GM12878 (cell line): ENCODE data around the gene ADCY2. TPM values are rescaled to one million over a fixed set of nuclear protein-coding genes. Genes with fewer than 3 reads are reported as not detected.

Experiments used
- ATAC-seq: fragments of 200-7000 bp; cut with Tn5 transposase; 3 replicates; pipeline ENCODE4 v1.9.1; 2020; ENCODE audit warnings: mild to moderate bottlenecking, moderate library complexity
- BruUV-seq: library from RNA; stranded (reverse); fragments of 400-500 nt; replicated peaks from 2 replicates; lab custom pipeline; 2021; lab: Mats Ljungman, UMichigan
- CTCF ChIA-PET: fragments of 300-600 bp; sonication (Branson Sonifier 250); formaldehyde crosslinking; extraction: SDS; loops from one replicate; lab custom pipeline; 2021; ENCODE audit warnings: inconsistent platforms; lab: Yijun Ruan, JAX
- POLR2A ChIA-PET: fragments of 350-600 bp; formaldehyde crosslinking; extraction: SDS; loops from one replicate; lab custom pipeline; 2021; ENCODE audit warnings: inconsistent platforms; lab: Charles Lee
- RAD21 ChIA-PET: fragments of 300-600 bp; sonication (Branson Sonifier 250); formaldehyde crosslinking; loops from one replicate; lab custom pipeline; 2023; ENCODE audit warnings: antibody characterized with exemption; ENCODE audit not compliant: unreplicated experiment; lab: Charles Lee
- SMC1A ChIA-PET: fragments of 300-600 bp; sonication (Branson Sonifier 250); formaldehyde crosslinking; loops from one replicate; lab custom pipeline; 2023; ENCODE audit not compliant: unreplicated experiment, uncharacterized antibody; lab: Charles Lee
- DNase-seq: peaks from one replicate; pipeline ENCODE4 v3.0.0-alpha.2; 2011; ENCODE audit warnings: low read depth, low spot score
- FAIRE-seq: peaks from 3 replicates; lab custom pipeline; 2011; peaks lifted over from hg19 to GRCh38; lab: Jason Lieb, UNC
- H2AFZ ChIP-seq: 2 replicates; pipeline ENCODE4 v1.6.0; 2011; ENCODE audit warnings: low read depth, low read length, control low read depth; ENCODE audit not compliant: control insufficient read depth
- H3K27ac ChIP-seq: 2 replicates; pipeline ENCODE4 v1.5.1; 2011; ENCODE audit warnings: control low read depth; ENCODE audit not compliant: control insufficient read depth, insufficient read depth
- H3K27me3 ChIP-seq, 2 experiments: replicated peaks in 1 of 2; 2 replicates each; pipeline versions ENCODE4 v1.6.0 to v1.6.1; 2011; ENCODE audit warnings: low read length in 1 of 2; ENCODE audit not compliant: control insufficient read depth in 2 of 2, insufficient read depth in 2 of 2
- H3K36me3 ChIP-seq, 2 experiments: 2 replicates each; pipeline ENCODE4 v1.5.1; 2011; ENCODE audit warnings: low read length in 1 of 2; ENCODE audit not compliant: control insufficient read depth in 2 of 2, insufficient read depth in 2 of 2
- H3K4me1 ChIP-seq: 2 replicates; pipeline ENCODE4 v1.6.1; 2011; ENCODE audit warnings: mild to moderate bottlenecking, low read length, moderate library complexity, mixed read lengths; ENCODE audit not compliant: control insufficient read depth, insufficient read depth
- H3K4me2 ChIP-seq: 2 replicates; pipeline ENCODE4 v1.6.0; 2011; ENCODE audit warnings: control low read depth; ENCODE audit not compliant: control insufficient read depth, insufficient read depth
- H3K4me3 ChIP-seq: fragments of 200-600 bp; sonication (generic); 2 replicates; pipeline ENCODE4 v1.5.1; 2016
- H3K79me2 ChIP-seq: 2 replicates; pipeline ENCODE4 v1.6.0; 2011; ENCODE audit warnings: low read length; ENCODE audit not compliant: control insufficient read depth, insufficient read depth
- H3K9ac ChIP-seq: 2 replicates; pipeline ENCODE4 v1.8.0; 2011; ENCODE audit warnings: low read length, control low read depth, mixed read lengths; ENCODE audit not compliant: control insufficient read depth, insufficient read depth
- H3K9me3 ChIP-seq: replicated peaks from 3 replicates; pipeline ENCODE4 v1.5.1; 2011; ENCODE audit warnings: mild to moderate bottlenecking, low read length; ENCODE audit not compliant: control insufficient read depth, insufficient read depth
- H4K20me1 ChIP-seq: 2 replicates; pipeline ENCODE4 v1.6.0; 2011; ENCODE audit not compliant: control insufficient read depth, insufficient read depth
- EP300 ChIP-seq, 2 experiments: fragments of 150-350 bp in 1 of 2; IDR thresholded peaks; 2 replicates each; pipeline ENCODE4 v1.6.1; 2011 to 2012; ENCODE audit warnings: low read depth in 2 of 2, low read length in 2 of 2, borderline replicate concordance in 1 of 2, improper control_type of control experiment in 1 of 2, inconsistent platforms in 1 of 2; ENCODE audit not compliant: control insufficient read depth in 1 of 2
- IRF4 ChIP-seq: IDR thresholded peaks from 2 replicates; pipeline ENCODE4 v1.6.1; 2011; ENCODE audit warnings: low read depth, low read length
- SIX5 ChIP-seq: IDR thresholded peaks from 2 replicates; pipeline ENCODE4 v1.6.1; 2011; ENCODE audit warnings: mild to moderate bottlenecking, low read depth, low read length, moderate library complexity; ENCODE audit not compliant: severe bottlenecking
- SMC3 ChIP-seq: IDR thresholded peaks from 2 replicates; pipeline ENCODE4 v1.6.1; 2011; ENCODE audit warnings: low read length, improper control_type of control experiment, borderline replicate concordance
- ZNF622 ChIP-seq: fragments of 450-650 bp; IDR thresholded peaks from 2 replicates; pipeline ENCODE4 v1.6.1; 2017; ENCODE audit warnings: mild to moderate bottlenecking, inconsistent platforms
- WGBS: methylation state at CpG from one replicate; pipeline ENCODE4 v1.1.6; 2016; ENCODE audit warnings: low lambda C conversion rate; ENCODE audit not compliant: insufficient replicate concordance, insufficient coverage; ENCODE audit errors: missing lambda C conversion rate; 5-methylcytosine and 5-hydroxymethylcytosine counted together
- in situ Hi-C: fragments of 300-500 bp; cut with MboI; formaldehyde crosslinking; loops from 9 replicates; pipeline ENCODE4 v1.14.3; 2018; ENCODE audit warnings: mixed read lengths
- intact Hi-C: fragments of 100-400 bp; cut with micrococcal nuclease; formaldehyde crosslinking; loops from one replicate; pipeline ENCODE4 v1.14.2; 2022; ENCODE audit not compliant: unreplicated experiment
- polyA plus RNA-seq, 11 experiments: library from polyadenylated mRNA; depleted of rRNA in 4 of 11; unstranded in 6 of 11; stranded (reverse) in 5 of 11; fragments of >200 nt; fragmentation: Nextera tagmentation in 4 of 11; fragmentation: Illumina TruSeq in 1 of 11; extraction: Ambion mirVana in 4 of 11; extraction: Trizol in 1 of 11; gene quantifications; 1 replicate in 1 of 11; 2 replicates in 10 of 11; pipeline versions ENCODE4 v1.2.1 to v1.2.3, GENCODE V29; 2011 to 2016; ENCODE audit warnings: inconsistent platforms in 2 of 11, missing spikeins in 2 of 11, low read depth in 1 of 11
- total RNA-seq, 4 experiments: library from RNA; depleted of rRNA in 3 of 4; stranded (reverse); fragments of >200 nt in 3 of 4; fragmentation: Illumina TruSeq in 1 of 4; extraction: Trizol in 1 of 4; gene quantifications; 2 replicates each; pipeline versions ENCODE4 v1.2.1 to v1.2.3, GENCODE V29; 2013 to 2021
- TF ChIP-seq, protein P1 (sequence below), 3 experiments: IDR thresholded peaks in 2 of 3; conservative IDR thresholded peaks in 1 of 3; 2 replicates each; pipeline ENCODE4 v1.5.1; 2011; ENCODE audit warnings: low read depth in 3 of 3, low read length in 3 of 3, mild to moderate bottlenecking in 3 of 3, control low read depth in 2 of 3, moderate library complexity in 2 of 3, inconsistent platforms in 1 of 3, mixed read lengths in 1 of 3; ENCODE audit not compliant: control insufficient read depth in 2 of 3, insufficient read depth in 1 of 3; ENCODE audit errors: extremely low read depth in 1 of 3
- TF ChIP-seq, protein P2 (sequence below): fragments of 450-650 bp; IDR thresholded peaks from 2 replicates; pipeline ENCODE4 v1.6.1; 2017; ENCODE audit warnings: mild to moderate bottlenecking, moderate library complexity
- TF ChIP-seq, protein P3 (sequence below): fragments of 450-650 bp; IDR thresholded peaks from 2 replicates; pipeline ENCODE4 v1.6.1; 2017; ENCODE audit warnings: borderline replicate concordance
- TF ChIP-seq, protein P4 (sequence below): IDR thresholded peaks from 2 replicates; pipeline ENCODE4 v1.6.1; 2012; ENCODE audit warnings: low read depth, low read length, improper control_type of control experiment

Gene ADCY2
- total and polyA plus RNA-seq, 10 of the 15 experiments (the other 5 are each of a cell fraction or from before 2014, with no cell fraction given) = 0.07 to 0.26 TPM; not detected in 8

DNA sequence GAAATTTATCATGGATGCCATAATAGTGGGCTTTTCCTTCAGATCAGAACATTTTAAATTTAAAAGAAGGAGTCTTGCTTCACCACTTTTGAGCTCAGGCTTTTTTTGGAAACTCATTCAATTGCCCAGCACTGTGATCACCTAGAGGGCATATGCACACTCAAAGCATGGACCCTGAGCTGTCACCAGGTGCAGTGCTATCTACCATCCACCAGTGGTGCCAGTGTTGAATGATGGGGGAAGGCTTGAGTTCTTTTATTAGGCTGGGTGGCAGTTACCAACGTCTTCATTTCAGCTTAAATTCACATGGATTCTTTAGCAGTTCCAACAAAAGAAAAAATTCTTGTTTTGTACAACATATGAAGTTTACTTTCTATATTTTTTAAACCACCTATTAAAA lies 290.9 kb downstream of the ADCY2 start:
- Histone ChIP-seq H3K36me3 (no peaks in the 10 kb centered on the region), H3K79me2 (no peaks in the 10 kb centered on the region), H3K9me3 (no peaks in the 10 kb centered on the region), H3K27me3 (peaks cover 0 to 2% of the 10 kb centered on the region in 2 experiments; a peak in 1 of 4 replicates), H3K4me2 (no peak overlapping the region), H3K4me1 (no peaks in the 10 kb centered on the region), H3K27ac (no peak overlapping the region), H2AFZ (no peak overlapping the region), H3K9ac (no peak overlapping the region), H3K4me3 (no peak overlapping the region), H4K20me1 (no peaks in the 10 kb centered on the region)
- FAIRE-seq = no peak
- 0% methylated on average over 1 of the region's 1 CpG for WGBS
- no peak for TF ChIP-seq IRF4
- TF ChIP-seq SIX5 = no peak
- TF ChIP-seq, protein P1, sequence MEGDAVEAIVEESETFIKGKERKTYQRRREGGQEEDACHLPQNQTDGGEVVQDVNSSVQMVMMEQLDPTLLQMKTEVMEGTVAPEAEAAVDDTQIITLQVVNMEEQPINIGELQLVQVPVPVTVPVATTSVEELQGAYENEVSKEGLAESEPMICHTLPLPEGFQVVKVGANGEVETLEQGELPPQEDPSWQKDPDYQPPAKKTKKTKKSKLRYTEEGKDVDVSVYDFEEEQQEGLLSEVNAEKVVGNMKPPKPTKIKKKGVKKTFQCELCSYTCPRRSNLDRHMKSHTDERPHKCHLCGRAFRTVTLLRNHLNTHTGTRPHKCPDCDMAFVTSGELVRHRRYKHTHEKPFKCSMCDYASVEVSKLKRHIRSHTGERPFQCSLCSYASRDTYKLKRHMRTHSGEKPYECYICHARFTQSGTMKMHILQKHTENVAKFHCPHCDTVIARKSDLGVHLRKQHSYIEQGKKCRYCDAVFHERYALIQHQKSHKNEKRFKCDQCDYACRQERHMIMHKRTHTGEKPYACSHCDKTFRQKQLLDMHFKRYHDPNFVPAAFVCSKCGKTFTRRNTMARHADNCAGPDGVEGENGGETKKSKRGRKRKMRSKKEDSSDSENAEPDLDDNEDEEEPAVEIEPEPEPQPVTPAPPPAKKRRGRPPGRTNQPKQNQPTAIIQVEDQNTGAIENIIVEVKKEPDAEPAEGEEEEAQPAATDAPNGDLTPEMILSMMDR (IDR thresholded peaks at IDR 0.05 in 2 of 3, conservative IDR thresholded peaks at IDR 0.05 in 1 of 3; ENCODE audit: control insufficient read depth in 2 of 3, extremely low read depth in 1 of 3, insufficient read depth in 1 of 3, low read depth in 3 of 3, low read length in 3 of 3) = no peak
- in situ Hi-C loops (no loop called here), intact Hi-C loops (no loop called here)
- DNase-seq = no peak
- ChIA-PET POLR2A (no interaction called here), CTCF (interaction anchor here (1.5 kb wide), 1 partner anchor 11 kb away, joined by 4 read pairs; no protein-coding TSS in a partner anchor), SMC1A (no interaction called here), RAD21 (no interaction called here)
- ATAC-seq = no peak
- BruUV-seq = no TSS peak

DNA sequence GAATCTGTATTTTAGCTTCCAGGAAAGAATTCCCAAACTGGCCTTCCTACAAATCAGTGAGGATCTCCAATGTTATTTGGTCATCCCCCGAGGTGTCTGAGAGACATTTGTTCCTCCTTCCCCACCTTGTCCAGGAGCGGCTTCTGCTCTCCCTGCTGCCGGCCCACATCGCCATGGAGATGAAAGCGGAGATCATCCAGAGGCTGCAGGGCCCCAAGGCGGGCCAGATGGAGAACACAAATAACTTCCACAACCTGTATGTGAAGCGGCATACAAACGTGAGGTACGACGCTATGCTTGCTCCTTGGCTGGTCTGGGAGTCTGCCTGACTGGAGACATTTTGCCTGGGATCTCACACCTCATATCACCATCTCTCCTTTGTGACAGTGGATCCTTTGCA lies 294.6 kb downstream of the ADCY2 start:
- no peaks in the 10 kb centered on the region for H3K36me3 ChIP-seq
- no peaks in the 10 kb centered on the region for H3K9me3 ChIP-seq
- H3K79me2 ChIP-seq = no peaks in the 10 kb centered on the region
- intact Hi-C loops = no loop called here
- ChIA-PET RAD21 (no interaction called here), SMC1A (no interaction called here), CTCF (no interaction called here), POLR2A (no interaction called here)
- no peak overlapping the region for H3K9ac ChIP-seq
- ATAC-seq = no peak
- FAIRE-seq = no peak
- DNase-seq = no peak
- no TSS peak for BruUV-seq
- H3K4me1 ChIP-seq = no peaks in the 10 kb centered on the region
- H3K4me2 ChIP-seq = no peak overlapping the region
- no peaks in the 10 kb centered on the region for H4K20me1 ChIP-seq
- in situ Hi-C loops = no loop called here
- no peak overlapping the region for H3K4me3 ChIP-seq
- no peak overlapping the region for H3K27ac ChIP-seq
- WGBS = 47% methylated on average over 10 of the region's 10 CpGs
- H3K27me3 ChIP-seq = peaks cover 0 to 2% of the 10 kb centered on the region in 2 experiments; a peak in 1 of 4 replicates
- no peak overlapping the region for H2AFZ ChIP-seq
- TF ChIP-seq, protein P2, sequence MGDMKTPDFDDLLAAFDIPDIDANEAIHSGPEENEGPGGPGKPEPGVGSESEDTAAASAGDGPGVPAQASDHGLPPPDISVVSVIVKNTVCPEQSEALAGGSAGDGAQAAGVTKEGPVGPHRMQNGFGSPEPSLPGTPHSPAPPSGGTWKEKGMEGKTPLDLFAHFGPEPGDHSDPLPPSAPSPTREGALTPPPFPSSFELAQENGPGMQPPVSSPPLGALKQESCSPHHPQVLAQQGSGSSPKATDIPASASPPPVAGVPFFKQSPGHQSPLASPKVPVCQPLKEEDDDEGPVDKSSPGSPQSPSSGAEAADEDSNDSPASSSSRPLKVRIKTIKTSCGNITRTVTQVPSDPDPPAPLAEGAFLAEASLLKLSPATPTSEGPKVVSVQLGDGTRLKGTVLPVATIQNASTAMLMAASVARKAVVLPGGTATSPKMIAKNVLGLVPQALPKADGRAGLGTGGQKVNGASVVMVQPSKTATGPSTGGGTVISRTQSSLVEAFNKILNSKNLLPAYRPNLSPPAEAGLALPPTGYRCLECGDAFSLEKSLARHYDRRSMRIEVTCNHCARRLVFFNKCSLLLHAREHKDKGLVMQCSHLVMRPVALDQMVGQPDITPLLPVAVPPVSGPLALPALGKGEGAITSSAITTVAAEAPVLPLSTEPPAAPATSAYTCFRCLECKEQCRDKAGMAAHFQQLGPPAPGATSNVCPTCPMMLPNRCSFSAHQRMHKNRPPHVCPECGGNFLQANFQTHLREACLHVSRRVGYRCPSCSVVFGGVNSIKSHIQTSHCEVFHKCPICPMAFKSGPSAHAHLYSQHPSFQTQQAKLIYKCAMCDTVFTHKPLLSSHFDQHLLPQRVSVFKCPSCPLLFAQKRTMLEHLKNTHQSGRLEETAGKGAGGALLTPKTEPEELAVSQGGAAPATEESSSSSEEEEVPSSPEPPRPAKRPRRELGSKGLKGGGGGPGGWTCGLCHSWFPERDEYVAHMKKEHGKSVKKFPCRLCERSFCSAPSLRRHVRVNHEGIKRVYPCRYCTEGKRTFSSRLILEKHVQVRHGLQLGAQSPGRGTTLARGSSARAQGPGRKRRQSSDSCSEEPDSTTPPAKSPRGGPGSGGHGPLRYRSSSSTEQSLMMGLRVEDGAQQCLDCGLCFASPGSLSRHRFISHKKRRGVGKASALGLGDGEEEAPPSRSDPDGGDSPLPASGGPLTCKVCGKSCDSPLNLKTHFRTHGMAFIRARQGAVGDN = no peak
- no peak for TF ChIP-seq SMC3
- TF ChIP-seq, protein P3, sequence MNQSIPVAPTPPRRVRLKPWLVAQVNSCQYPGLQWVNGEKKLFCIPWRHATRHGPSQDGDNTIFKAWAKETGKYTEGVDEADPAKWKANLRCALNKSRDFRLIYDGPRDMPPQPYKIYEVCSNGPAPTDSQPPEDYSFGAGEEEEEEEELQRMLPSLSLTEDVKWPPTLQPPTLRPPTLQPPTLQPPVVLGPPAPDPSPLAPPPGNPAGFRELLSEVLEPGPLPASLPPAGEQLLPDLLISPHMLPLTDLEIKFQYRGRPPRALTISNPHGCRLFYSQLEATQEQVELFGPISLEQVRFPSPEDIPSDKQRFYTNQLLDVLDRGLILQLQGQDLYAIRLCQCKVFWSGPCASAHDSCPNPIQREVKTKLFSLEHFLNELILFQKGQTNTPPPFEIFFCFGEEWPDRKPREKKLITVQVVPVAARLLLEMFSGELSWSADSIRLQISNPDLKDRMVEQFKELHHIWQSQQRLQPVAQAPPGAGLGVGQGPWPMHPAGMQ = no peak
- TF ChIP-seq EP300 (IDR thresholded peaks at IDR 0.05; ENCODE audit: borderline replicate concordance in 1 of 2, control insufficient read depth in 1 of 2, low read depth in 2 of 2, low read length in 2 of 2) = no peak
- no peak for TF ChIP-seq ZNF622
- TF ChIP-seq, protein P4, sequence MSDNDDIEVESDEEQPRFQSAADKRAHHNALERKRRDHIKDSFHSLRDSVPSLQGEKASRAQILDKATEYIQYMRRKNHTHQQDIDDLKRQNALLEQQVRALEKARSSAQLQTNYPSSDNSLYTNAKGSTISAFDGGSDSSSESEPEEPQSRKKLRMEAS = no peak
